Heart left ventricle (tissue), 16 donors: Measurements from ENCODE around the gene POT1. TPM values are rescaled to one million over a fixed set of nuclear protein-coding genes. Genes with fewer than 3 reads are reported as not detected.

ENCODE experiments used
- ATAC-seq, 4 donors: fragments of 200-7000 bp; cut with Tn5 transposase; one replicate each; pipeline ENCODE4 v1.9.1; 2020 to 2022; ENCODE audit warnings: moderate library complexity in 4 of 4, mild to moderate bottlenecking in 3 of 4, moderate number of reproducible peaks in 1 of 4
- DNase-seq, 5 donors: peaks; one replicate each; pipeline ENCODE4 v3.0.0-alpha.2; 2020
- H3K27ac ChIP-seq, 12 donors: fragments of 200-600 bp; sonication (generic) in 4 of 12; one replicate each; pipeline versions ENCODE4 v1.5.0 to v1.8.0; 2016 to 2022; ENCODE audit warnings: mild to moderate bottlenecking in 2 of 12
- H3K27me3 ChIP-seq, 9 donors: fragments of 200-600 bp; sonication (generic) in 2 of 9; one replicate each; pipeline versions ENCODE4 v1.5.1 to v1.8.0; 2016 to 2022; ENCODE audit warnings: mild to moderate bottlenecking in 3 of 9
- H3K36me3 ChIP-seq, 9 donors: fragments of 200-600 bp; sonication (generic) in 2 of 9; one replicate each; pipeline versions ENCODE4 v1.5.0 to v1.8.0; 2018 to 2022; ENCODE audit warnings: mild to moderate bottlenecking in 2 of 9
- H3K4me1 ChIP-seq, 12 donors: fragments of 200-600 bp; sonication (generic) in 4 of 12; one replicate each; pipeline versions ENCODE4 v1.5.0 to v1.8.0; 2016 to 2022; ENCODE audit warnings: mild to moderate bottlenecking in 3 of 12
- H3K4me3 ChIP-seq, 12 donors: fragments of 200-600 bp; sonication (generic) in 4 of 12; one replicate each; pipeline versions ENCODE4 v1.5.0 to v1.8.0; 2017 to 2022; ENCODE audit warnings: mild to moderate bottlenecking in 9 of 12, moderate library complexity in 4 of 12
- H3K9me3 ChIP-seq, 12 donors: fragments of 200-600 bp; sonication (generic) in 4 of 12; one replicate each; pipeline versions ENCODE4 v1.5.0 to v1.8.0; 2016 to 2022; ENCODE audit warnings: mild to moderate bottlenecking in 1 of 12
- CTCF ChIP-seq, 12 donors: fragments of 200-600 bp; sonication (generic) in 4 of 12; IDR thresholded peaks; one replicate each; pipeline versions ENCODE4 v1.5.0 to v1.8.0; 2018 to 2022; ENCODE audit warnings: antibody characterized with exemption in 12 of 12, mild to moderate bottlenecking in 5 of 12
- POLR2A ChIP-seq, 2 donors: fragments of 450-650 bp; IDR thresholded peaks; one replicate each; pipeline ENCODE4 v1.6.1; 2017; ENCODE audit warnings: antibody characterized with exemption in 2 of 2, mild to moderate bottlenecking in 2 of 2, moderate library complexity in 2 of 2
- WGBS, 4 donors: extraction: QIAGEN DNeasy Blood & Tissue Kit in 2 of 4; methylation state at CpG; one replicate each; pipeline versions ENCODE4 v1.1.5 to v1.1.7; 2013 to 2018; 5-methylcytosine and 5-hydroxymethylcytosine counted together
- intact Hi-C, 10 donors: fragments of 100-400 bp; cut with DNase I; formaldehyde crosslinking; loops; one replicate each; pipeline versions ENCODE4 v1.11.1 to v1.14.2; 2022
- polyA plus RNA-seq, 2 donors: library from polyadenylated mRNA; stranded (reverse); fragments of 200-250 nt; gene quantifications; one replicate each; pipeline ENCODE4 v1.2.3, GENCODE V29; 2013
- total RNA-seq, 9 donors: library from RNA; depleted of rRNA in 2 of 9; stranded (reverse); fragments of >200 nt in 2 of 9; fragmentation: NEBNext Ultra II Directional in 3 of 9; extraction: Animal tissue kit (Norgen Biotek cat#: 25700) in 3 of 9; gene quantifications; one replicate each; pipeline versions ENCODE4 v1.1.0 to v1.2.4, GENCODE V29; 2016 to 2023
- donor health status: ischemic (EF 13 %, LVEDD 7.1; RV severe dilation, severe dysfunction).
- donor health status: healthy with polysubstance abuse.
- donor health status: DM: no; HTN: yes; CAD: no.
- donor health status: DM: no; HTN: no; CAD: no.
- donor health status: ischemic (EF 25% LVEDD 6.9; RV normal size, moderate dysfunction).
- donor health status: ischemic (EF 25% LVEDD 5.7; RV mildly dilated, moderate dysfunction).
- donor health status: healthy.
- donor health status: DM: yes; HTN: yes; CAD: no.
- donor health status: ischemic (EF 35%, LVEDD 5.7; RV mildly dilated, moderate dysfunction).
- donor health status: nonischemic (EF 11% LVEDD 7.7; RV severe dilation, severe dysfunction).
- donor health status: DM: yes; HTN: yes; CAD: no.
- donor health status: PGD.
- donor health status: ischemic (EF 29% LVEDD 5.4; RV normal size, mild dysfunction).
- donor health status: nonischemic (EF 23%, LVEDD 6.1; RV moderate dilation, normal function).

Gene POT1
- total and polyA plus RNA-seq, 11 donors: 6.4 to 24.1 (median 17.3) TPM

- DNase-seq (no peak), ATAC-seq (no peak)
- Histone ChIP-seq H3K36me3 (peaks cover 0 to 27% (median 17%) of the 10 kb centered on the region in 9 donors), H3K4me1 (peaks cover 0 to 20% (median 3%) of the 10 kb centered on the region in 12 donors), H3K9me3 (peaks cover 0 to under 1% (median 0%) of the 10 kb centered on the region in 12 donors), H3K4me3 (no peak overlapping the region), H3K27ac (no peak overlapping the region), H3K27me3 (no peaks in the 10 kb centered on the region)
- WGBS, 4 donors: 3 to 100% (median 71%) methylated on average over 1 of the region's 1 CpG
- TF ChIP-seq CTCF (IDR thresholded peaks at IDR 0.05) (no peak), POLR2A (IDR thresholded peaks at IDR 0.05) (no peak)
- intact Hi-C loops: no loop called here
Observed at GRCh38 chr7:124914298-124914697, 15.3 kb downstream of the POT1 start.

- DNase-seq: no peak
- intact Hi-C loops: no loop called here
- Histone ChIP-seq H3K4me3 (no peak overlapping the region), H3K27me3 (no peaks in the 10 kb centered on the region), H3K4me1 (peaks cover 0 to 21% (median 3%) of the 10 kb centered on the region in 12 donors), H3K36me3 (peaks cover 0 to 27% (median 17%) of the 10 kb centered on the region in 9 donors), H3K27ac (no peak overlapping the region), H3K9me3 (no peaks in the 10 kb centered on the region)
- TF ChIP-seq POLR2A (IDR thresholded peaks at IDR 0.05): no peak
- no peak for TF ChIP-seq CTCF (IDR thresholded peaks at IDR 0.05)
- 94 to 96% (median 96%) methylated on average over 4 of the region's 4 CpGs for WGBS, 4 donors
- no peak for ATAC-seq
Observed at GRCh38 chr7:124912972-124913371, 16.7 kb downstream of the POT1 start.

DNA sequence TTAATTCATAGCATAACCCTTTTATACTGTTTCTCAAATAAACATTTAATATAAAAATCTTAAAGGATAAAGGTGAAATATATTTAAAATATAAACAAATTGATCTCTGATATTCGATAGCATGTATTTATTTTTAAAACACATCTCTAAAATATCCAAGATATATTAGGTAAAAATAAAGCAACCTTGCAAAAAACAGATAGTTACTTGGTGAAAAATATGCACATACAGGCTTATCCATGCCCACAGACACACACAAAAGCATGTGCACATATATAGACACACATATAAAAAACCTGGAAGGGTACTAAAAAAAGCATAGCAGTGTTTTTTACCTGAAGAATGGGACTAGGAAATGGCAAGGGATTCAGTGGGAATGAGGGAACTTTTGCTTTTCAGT is 19.8 kb downstream of the POT1 start:
- TF ChIP-seq CTCF (IDR thresholded peaks at IDR 0.05) (no peak), POLR2A (IDR thresholded peaks at IDR 0.05) (no peak)
- ATAC-seq (no peak), DNase-seq (no peak)
- H3K4me1 ChIP-seq: peaks cover 0 to 7% (median 0%) of the 10 kb centered on the region in 12 donors
- H3K27me3 ChIP-seq: no peaks in the 10 kb centered on the region
- H3K4me3 ChIP-seq: no peak overlapping the region
- 0 to 89% (median 51%) methylated on average over 1 of the region's 1 CpG for WGBS, 4 donors
- intact Hi-C loops: no loop called here
- peaks cover 0 to 8% (median 0%) of the 10 kb centered on the region in 12 donors for H3K9me3 ChIP-seq
- peaks cover 0 to 21% (median 11%) of the 10 kb centered on the region in 9 donors for H3K36me3 ChIP-seq
- H3K27ac ChIP-seq: no peak overlapping the region

- Histone ChIP-seq H3K9me3 (peaks cover 0 to 9% (median 0%) of the 10 kb centered on the region in 12 donors), H3K4me1 (peaks cover 0 to 7% (median 0%) of the 10 kb centered on the region in 12 donors), H3K27ac (no peak overlapping the region), H3K36me3 (peaks cover 0 to 9% (median 0%) of the 10 kb centered on the region in 9 donors), H3K4me3 (no peak overlapping the region), H3K27me3 (no peaks in the 10 kb centered on the region)
- ATAC-seq: no peak
- TF ChIP-seq POLR2A (IDR thresholded peaks at IDR 0.05) (no peak), CTCF (IDR thresholded peaks at IDR 0.05) (no peak)
- no peak for DNase-seq
- intact Hi-C loops: no loop called here
Observed at GRCh38 chr7:124908259-124908658, 21.4 kb downstream of the POT1 start.
